NCI-H1048 (cell line): Measurements from ENCODE around the gene PAFAH1B1.

Experiments used
- DNase-seq: peaks from one replicate; lab custom pipeline; 2025; lab: John Stamatoyannopoulos, UW

The PAFAH1B1 gene

GRCh38 chr17:2704031-2704889 lies 110.8 kb downstream of the PAFAH1B1 start:
- DNase-seq = no peak

GRCh38 chr17:2704890-2705248 lies 111.4 kb downstream of the PAFAH1B1 start:
- DNase-seq = no peak

- DNase-seq = no peak
Observed at GRCh38 chr17:2705263-2705662, 111.8 kb downstream of the PAFAH1B1 start.

- no peak for DNase-seq
Observed at GRCh38 chr17:2705888-2706795, 112.7 kb downstream of the PAFAH1B1 start.

GRCh38 chr17:2706911-2707510 lies 113.6 kb downstream of the PAFAH1B1 start:
- DNase-seq = no peak

- no peak for DNase-seq
Observed at GRCh38 chr17:2707721-2708584, 114.5 kb downstream of the PAFAH1B1 start.

DNA sequence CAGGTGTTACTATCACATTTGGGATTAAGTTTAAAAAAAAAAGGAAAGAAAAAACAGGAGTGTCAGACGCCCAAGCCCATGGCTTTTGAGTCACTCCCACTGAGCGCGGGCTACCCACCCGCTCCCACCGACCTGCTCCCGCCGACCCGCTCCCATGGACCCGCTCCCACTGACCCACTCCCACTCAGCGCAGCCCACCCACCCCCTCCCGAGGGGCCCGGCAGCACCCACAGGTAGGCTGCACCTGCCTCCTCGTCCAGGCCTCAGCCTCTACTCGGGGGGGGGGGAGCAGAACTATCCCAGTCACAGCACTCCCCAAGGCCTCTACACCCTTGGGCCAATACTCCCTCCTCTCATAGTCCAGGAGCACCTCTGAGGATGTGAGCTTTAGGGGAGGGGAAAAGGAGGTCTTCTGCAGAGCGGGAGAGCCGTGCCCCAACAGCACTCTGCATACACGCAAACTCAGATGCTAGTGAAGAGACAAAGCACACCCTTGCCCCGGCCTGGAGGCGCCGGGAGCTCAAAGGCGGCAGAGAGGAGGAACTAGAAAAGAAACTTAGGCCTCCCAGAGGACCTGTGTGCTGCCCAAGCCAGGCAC lies 115.2 kb downstream of the PAFAH1B1 start:
- DNase-seq = no peak

GRCh38 chr17:2709183-2709661 lies 115.8 kb downstream of the PAFAH1B1 start:
- DNase-seq = no peak

- DNase-seq = no peak
Observed at GRCh38 chr17:2710071-2710802, 116.8 kb downstream of the PAFAH1B1 start.

GRCh38 chr17:2710803-2711607 lies 117.6 kb downstream of the PAFAH1B1 start:
- DNase-seq = no peak

DNA sequence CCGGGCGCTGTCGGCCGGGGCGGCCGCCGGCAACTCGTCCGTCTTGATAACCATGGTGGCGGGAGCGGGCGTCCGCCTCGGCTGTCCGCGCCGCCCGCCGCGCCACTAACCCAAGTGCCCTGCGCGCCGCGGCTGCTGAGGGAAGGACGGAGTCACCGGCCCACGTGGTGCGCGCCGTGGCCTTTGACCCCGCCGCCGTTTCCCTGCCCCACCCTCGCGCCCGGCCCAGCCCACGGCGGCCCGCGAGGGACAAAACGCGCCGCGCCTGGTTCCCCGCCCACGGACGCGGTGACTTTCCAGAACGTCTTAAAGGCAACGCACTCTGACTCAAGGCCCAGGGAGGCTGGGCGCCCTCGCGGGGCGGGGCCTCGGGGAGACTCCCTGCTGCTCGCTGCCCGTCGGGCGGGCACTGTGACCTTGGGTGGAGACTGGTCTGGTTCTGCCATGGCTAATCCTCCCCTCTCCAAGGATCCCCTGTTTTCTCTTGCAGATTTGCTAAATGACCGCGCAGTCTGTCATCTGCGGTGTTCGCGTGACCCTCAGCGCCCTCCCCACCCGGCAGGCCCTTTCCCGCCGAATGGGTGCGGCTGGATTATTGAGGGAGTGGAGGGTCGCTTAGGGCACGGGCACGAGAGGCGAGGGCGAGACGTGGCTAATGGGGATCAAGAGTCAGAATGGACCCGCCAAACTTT lies 118.3 kb downstream of the PAFAH1B1 start, which contains the start of gene CLUH:
Gene CLUH (minus strand): TSS at position 157 of the 692 bp plus-strand sequence. CDS start 103 bp downstream, at position 54.
- peak; percentile 79 for DNase-seq

- DNase-seq = no peak
Observed at GRCh38 chr17:2712300-2713043, 119.0 kb downstream of the PAFAH1B1 start.

DNA sequence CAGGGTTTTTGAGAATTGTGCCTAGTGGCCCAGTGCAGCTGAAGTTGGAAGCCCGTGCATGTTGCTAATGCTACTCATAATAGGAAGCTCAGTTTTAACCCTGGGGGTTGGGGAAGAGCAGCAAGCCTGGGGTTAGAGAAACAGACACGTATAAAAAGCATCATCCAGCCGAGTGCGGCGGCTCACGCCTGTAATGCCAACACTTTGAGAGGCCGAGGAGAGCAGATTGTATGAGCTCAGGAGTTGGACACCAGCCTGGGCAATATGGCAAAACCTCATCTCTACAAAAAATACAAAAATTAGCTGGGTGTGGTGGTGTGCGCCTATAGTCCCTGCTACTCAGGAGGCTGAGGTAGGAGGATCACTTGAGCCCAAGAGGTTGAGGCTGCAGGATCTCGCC lies 120.4 kb downstream of the PAFAH1B1 start:
- no peak for DNase-seq

DNA sequence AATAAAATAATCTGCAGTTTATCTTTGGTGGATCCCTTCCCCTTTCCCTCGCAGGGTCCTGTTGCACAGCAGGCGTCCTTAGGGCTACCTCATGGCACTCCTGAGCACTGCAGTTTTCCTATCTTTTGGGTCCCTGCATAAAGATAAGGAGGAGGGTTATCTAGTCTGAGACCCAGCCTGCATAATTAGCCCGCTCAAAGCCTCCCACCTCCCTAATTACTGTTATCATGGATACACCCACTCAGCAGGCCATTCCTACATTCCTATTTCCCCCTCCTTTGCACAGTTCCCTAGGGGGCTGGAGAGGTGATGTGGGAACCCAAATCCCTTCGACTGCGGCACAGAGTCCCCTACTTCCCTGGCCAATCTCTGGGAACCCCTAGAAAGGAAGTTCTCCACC lies 123.2 kb downstream of the PAFAH1B1 start:
- DNase-seq = no peak

- DNase-seq = no peak
Observed at GRCh38 chr17:2718150-2718938, 124.9 kb downstream of the PAFAH1B1 start.

DNA sequence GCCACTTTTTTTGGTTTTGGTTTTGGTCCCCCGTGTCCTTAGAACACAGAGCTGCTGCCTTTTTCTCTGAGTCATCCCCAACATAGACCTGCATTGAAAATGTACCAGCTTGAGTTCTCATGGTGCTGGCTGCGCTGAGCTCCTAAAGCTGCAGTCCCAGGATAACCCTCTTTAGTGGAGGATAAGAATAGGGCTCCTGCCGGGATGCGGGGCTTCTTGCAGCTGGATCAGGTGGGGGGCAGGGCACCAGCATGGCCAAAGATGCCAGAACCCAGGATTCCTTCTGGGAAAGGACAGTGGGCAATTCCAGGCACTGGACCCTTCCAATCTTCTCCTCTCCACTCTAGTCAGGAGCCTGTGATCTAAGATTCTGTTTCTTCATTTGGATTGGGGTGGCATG lies 126.4 kb downstream of the PAFAH1B1 start:
- no peak for DNase-seq

DNA sequence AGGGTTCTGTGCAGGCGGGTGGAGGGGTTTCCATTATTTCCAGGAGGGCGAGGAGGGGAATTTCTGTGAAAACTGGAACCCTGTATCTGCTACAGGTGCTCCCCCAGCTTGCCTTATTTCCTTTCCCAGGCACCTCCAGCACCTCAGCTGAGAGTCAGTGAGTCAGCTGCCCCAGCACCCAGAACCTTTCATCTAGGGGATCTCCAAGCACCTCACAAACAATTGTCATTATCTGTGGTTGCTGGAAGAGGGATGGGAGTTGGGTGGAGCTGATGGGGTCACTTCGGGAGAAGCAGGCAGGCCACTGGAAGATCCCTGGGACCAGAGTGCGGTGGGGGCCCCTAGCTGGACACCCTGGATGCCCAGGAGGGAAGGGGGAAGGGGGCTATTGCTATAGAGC lies 128.1 kb downstream of the PAFAH1B1 start:
- DNase-seq = no peak
